HepG2 (cell line): ENCODE results near the gene EPS8. TPM values are rescaled to one million over a fixed set of nuclear protein-coding genes. Genes with fewer than 3 reads are reported as not detected.

Source experiments
- ATAC-seq: fragments of 200-7000 bp; cut with Tn5 transposase; 3 replicates; pipeline ENCODE4 v1.9.1; 2020; ENCODE audit warnings: mild to moderate bottlenecking, moderate library complexity
- BruUV-seq: library from RNA; stranded (reverse); fragments of 400-500 nt; replicated peaks from 2 replicates; lab custom pipeline; 2021; lab: Mats Ljungman, UMichigan
- CTCF ChIA-PET: fragments of 300-600 bp; formaldehyde crosslinking; extraction: SDS; loops from one replicate; lab custom pipeline; 2021; ENCODE audit warnings: low total read pairs, inconsistent platforms, low intra/inter-chr PET ratio; lab: Yijun Ruan, JAX
- POLR2A ChIA-PET: fragments of 350-600 bp; sonication (Branson Sonifier 250); formaldehyde crosslinking; loops from one replicate; lab custom pipeline; 2020; ENCODE audit warnings: antibody characterized with exemption, inconsistent platforms; lab: Yijun Ruan, JAX
- DNase-seq: peaks from one replicate; pipeline ENCODE4 v3.0.0-alpha.2; 2015; ENCODE audit warnings: low spot score
- FAIRE-seq: peaks from 3 replicates; lab custom pipeline; 2011; peaks lifted over from hg19 to GRCh38; lab: Jason Lieb, UNC
- H2AFZ ChIP-seq: one replicate; pipeline ENCODE4 v1.6.1; 2011; ENCODE audit warnings: low read length, inconsistent platforms
- H3K27ac ChIP-seq: fragments of 300-600 bp; 3 replicates; pipeline ENCODE4 v1.8.0; 2011; ENCODE audit warnings: mixed run types, mild to moderate bottlenecking, mixed read lengths, low read length, inconsistent platforms; ENCODE audit not compliant: insufficient read depth; ENCODE audit errors: extremely low read length
- H3K27me3 ChIP-seq, 2 experiments: fragments of 200-600 bp in 1 of 2; 2 replicates in 1 of 2; 3 replicates in 1 of 2; pipeline versions ENCODE4 v1.6.0 to v1.8.0; 2011; ENCODE audit warnings: low read length in 2 of 2, mild to moderate bottlenecking in 2 of 2, moderate library complexity in 2 of 2, inconsistent platforms in 1 of 2; ENCODE audit not compliant: insufficient read depth in 2 of 2, control insufficient read depth in 1 of 2
- H3K36me3 ChIP-seq, 2 experiments: fragments of 200-600 bp in 1 of 2; replicated peaks in 1 of 2; 2 replicates in 1 of 2; 3 replicates in 1 of 2; pipeline versions ENCODE4 v1.5.1 to v1.8.0; 2011; ENCODE audit warnings: low read length in 2 of 2, inconsistent platforms in 1 of 2; ENCODE audit not compliant: insufficient read depth in 2 of 2, control insufficient read depth in 1 of 2
- H3K4me1 ChIP-seq: 2 replicates; pipeline ENCODE4 v1.5.1; 2012; ENCODE audit warnings: low read length, inconsistent platforms; ENCODE audit not compliant: insufficient read depth
- H3K4me2 ChIP-seq: 2 replicates; pipeline ENCODE4 v1.6.0; 2011; ENCODE audit warnings: low read depth, low read length, inconsistent platforms
- H3K4me3 ChIP-seq, 3 experiments: fragments of 200-600 bp in 1 of 3; sonication (generic), shearing (Covaris generic) in 1 of 3; replicated peaks in 1 of 3; 2 replicates each; pipeline ENCODE4 v1.5.1; 2011 to 2016; ENCODE audit warnings: low read length in 3 of 3, inconsistent platforms in 2 of 3, low read depth in 2 of 3, mild to moderate bottlenecking in 2 of 3, control low read depth in 1 of 3, mixed read lengths in 1 of 3; ENCODE audit not compliant: insufficient read depth in 1 of 3
- H3K79me2 ChIP-seq: one replicate; pipeline ENCODE4 v1.6.1; 2011; ENCODE audit warnings: low read length, inconsistent platforms; ENCODE audit not compliant: insufficient read depth
- H3K9ac ChIP-seq: 2 replicates; pipeline ENCODE4 v1.6.0; 2011; ENCODE audit warnings: mild to moderate bottlenecking, low read depth, low read length, inconsistent platforms; ENCODE audit not compliant: insufficient read depth
- H3K9me3 ChIP-seq: 2 replicates; pipeline ENCODE4 v1.5.1; 2012; ENCODE audit warnings: mild to moderate bottlenecking, low read length
- H4K20me1 ChIP-seq: 2 replicates; pipeline ENCODE4 v1.6.0; 2011; ENCODE audit warnings: inconsistent platforms, mild to moderate bottlenecking, low read length, moderate library complexity; ENCODE audit not compliant: insufficient read depth
- BCL6 ChIP-seq: IDR thresholded peaks from 2 replicates; pipeline ENCODE4 v1.6.1; 2016; ENCODE audit warnings: missing genetic modification reagents, missing compliant biosample characterization
- MAZ ChIP-seq, 2 experiments: sonication (generic) in 1 of 2; formaldehyde crosslinking in 1 of 2; IDR thresholded peaks; 2 replicates each; pipeline versions ENCODE4 v1.5.0 to v1.6.1; 2012 to 2020; ENCODE audit warnings: low read depth in 2 of 2, mild to moderate bottlenecking in 2 of 2, borderline replicate concordance in 1 of 2, improper control_type of control experiment in 1 of 2, low read length in 1 of 2, missing genetic modification reagents in 1 of 2, moderate library complexity in 1 of 2
- PAWR ChIP-seq: sonication (generic); formaldehyde crosslinking; IDR thresholded peaks from 2 replicates; pipeline ENCODE4 v1.4.0; 2020; ENCODE audit warnings: missing genetic modification reagents, mild to moderate bottlenecking, borderline replicate concordance
- ZNF180 ChIP-seq: sonication (generic); formaldehyde crosslinking; IDR thresholded peaks from 2 replicates; pipeline ENCODE4 v1.4.0; 2020; ENCODE audit warnings: low read depth, missing genetic modification reagents, borderline replicate concordance
- ZNF552 ChIP-seq: sonication (generic); formaldehyde crosslinking; IDR thresholded peaks from 2 replicates; pipeline ENCODE4 v1.9.0; 2022; ENCODE audit warnings: missing genetic modification reagents, mild to moderate bottlenecking, borderline replicate concordance
- ZNF678 ChIP-seq: sonication (generic); formaldehyde crosslinking; IDR thresholded peaks from 2 replicates; pipeline ENCODE4 v1.4.0; 2020; ENCODE audit warnings: mild to moderate bottlenecking, missing genetic modification reagents
- WGBS: methylation state at CpG from one replicate; pipeline ENCODE4 v1.1.6; 2017; ENCODE audit warnings: low lambda C conversion rate; 5-methylcytosine and 5-hydroxymethylcytosine counted together
- in situ Hi-C: cut with HindIII; loops from 2 replicates; pipeline ENCODE4 v1.10.0; 2017; ENCODE audit warnings: low pct_unique_long_range_greater_than_20kb; ENCODE audit not compliant: extremely low pct_ligation_motif_present
- intact Hi-C: fragments of 100-400 bp; cut with micrococcal nuclease; formaldehyde crosslinking; loops from one replicate; pipeline ENCODE4 v1.10.0; 2022; ENCODE audit not compliant: unreplicated experiment
- polyA plus RNA-seq, 8 experiments: library from polyadenylated mRNA; depleted of rRNA in 3 of 8; stranded (reverse) in 7 of 8; unstranded in 1 of 8; fragments of >200 nt; fragmentation: Illumina TruSeq in 4 of 8; extraction: Trizol in 4 of 8; gene quantifications; 2 replicates each; pipeline versions ENCODE4 v1.2.1 to v1.2.3, GENCODE V29; 2011 to 2016; ENCODE audit warnings: low read depth in 4 of 8, missing spikeins in 1 of 8, mixed read lengths in 1 of 8; ENCODE audit not compliant: insufficient read depth in 1 of 8
- total RNA-seq, 5 experiments: library from RNA; depleted of rRNA; stranded (reverse); fragments of >200 nt; fragmentation: Illumina TruSeq; extraction: Trizol; gene quantifications; 2 replicates each; pipeline ENCODE4 v1.2.3, GENCODE V29; 2016; ENCODE audit warnings: low read depth in 1 of 5
- TF ChIP-seq, protein P1 (sequence below): sonication (generic); formaldehyde crosslinking; IDR thresholded peaks from 2 replicates; pipeline ENCODE4 v1.5.1; 2020; ENCODE audit warnings: mild to moderate bottlenecking, missing genetic modification reagents, borderline replicate concordance
- TF ChIP-seq, protein P2 (sequence below): sonication (generic); formaldehyde crosslinking; IDR thresholded peaks from 2 replicates; pipeline ENCODE4 v1.5.0; 2020; ENCODE audit warnings: missing genetic modification reagents, mild to moderate bottlenecking, borderline replicate concordance
- TF ChIP-seq, protein P3 (sequence below): IDR thresholded peaks from 2 replicates; pipeline ENCODE4 v1.6.1; 2016; ENCODE audit warnings: low read depth, control low read depth
- TF ChIP-seq, protein P4 (sequence below): sonication (generic); formaldehyde crosslinking; IDR thresholded peaks from 2 replicates; pipeline ENCODE4 v1.5.1; 2020; ENCODE audit warnings: missing genetic modification reagents, mild to moderate bottlenecking, borderline replicate concordance
- TF ChIP-seq, protein P5 (sequence below): sonication (generic); formaldehyde crosslinking; IDR thresholded peaks from 2 replicates; pipeline ENCODE4; 2020; ENCODE audit warnings: missing genetic modification reagents, mild to moderate bottlenecking, borderline replicate concordance

EPS8 gene
- total and polyA plus RNA-seq, 2 of the 13 experiments (the other 11 are each of a cell fraction or from before 2014, with no cell fraction given): 37.1 to 43.4 TPM

DNA sequence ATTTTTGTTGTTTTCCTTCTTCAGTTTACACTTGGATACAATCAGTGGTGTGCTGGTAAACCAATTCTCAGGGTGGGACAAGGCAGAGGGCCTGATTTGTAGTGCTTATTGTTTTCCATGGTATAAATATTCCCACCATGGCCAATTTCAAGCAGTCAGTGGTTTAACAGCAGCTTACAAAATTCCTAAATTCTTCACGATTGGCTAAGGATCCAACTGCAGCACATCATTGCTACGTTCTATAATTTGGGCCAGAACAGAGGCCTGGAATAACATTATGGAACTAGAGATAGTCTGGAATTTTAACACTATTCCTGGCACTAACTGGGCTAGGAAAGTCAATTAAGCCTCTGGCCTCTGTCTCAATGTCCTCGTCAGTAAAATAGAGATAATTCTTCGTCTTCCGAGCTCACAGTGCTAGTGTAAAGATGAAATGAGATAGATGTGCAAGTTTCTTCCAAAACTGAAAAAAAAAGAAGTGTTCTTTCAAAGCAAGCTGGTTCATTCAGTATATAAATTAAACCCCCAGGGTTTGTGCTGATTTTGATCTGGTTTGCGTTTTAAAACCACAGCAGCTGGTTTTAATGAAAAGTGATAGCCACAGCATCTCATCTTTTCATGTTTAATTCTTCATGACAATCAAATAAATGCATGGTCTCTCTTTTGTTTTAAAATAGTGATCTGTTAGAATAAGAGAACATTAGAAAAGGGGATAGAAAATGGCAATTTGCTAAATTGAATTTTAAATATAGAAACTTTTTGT is 104.1 kb downstream of the EPS8 start:
- H3K36me3 ChIP-seq: no peaks in the 10 kb centered on the region
- in situ Hi-C loops: no loop called here
- ChIA-PET POLR2A (no interaction called here), CTCF (no interaction called here)
- no peaks in the 10 kb centered on the region for H3K9me3 ChIP-seq
- H3K4me2 ChIP-seq: no peak overlapping the region
- H3K79me2 ChIP-seq: peaks cover 18% of the 10 kb centered on the region
- TF ChIP-seq, protein P1, sequence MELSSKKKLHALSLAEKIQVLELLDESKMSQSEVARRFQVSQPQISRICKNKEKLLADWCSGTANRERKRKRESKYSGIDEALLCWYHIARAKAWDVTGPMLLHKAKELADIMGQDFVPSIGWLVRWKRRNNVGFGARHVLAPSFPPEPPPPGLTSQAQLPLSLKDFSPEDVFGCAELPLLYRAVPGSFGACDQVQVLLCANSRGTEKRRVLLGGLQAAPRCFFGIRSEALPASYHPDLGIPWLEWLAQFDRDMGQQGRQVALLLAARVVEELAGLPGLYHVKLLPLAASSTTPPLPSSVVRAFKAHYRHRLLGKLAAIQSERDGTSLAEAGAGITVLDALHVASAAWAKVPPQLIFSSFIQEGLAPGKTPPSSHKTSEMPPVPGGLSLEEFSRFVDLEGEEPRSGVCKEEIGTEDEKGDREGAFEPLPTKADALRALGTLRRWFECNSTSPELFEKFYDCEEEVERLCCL: no peak
- TF ChIP-seq, protein P2, sequence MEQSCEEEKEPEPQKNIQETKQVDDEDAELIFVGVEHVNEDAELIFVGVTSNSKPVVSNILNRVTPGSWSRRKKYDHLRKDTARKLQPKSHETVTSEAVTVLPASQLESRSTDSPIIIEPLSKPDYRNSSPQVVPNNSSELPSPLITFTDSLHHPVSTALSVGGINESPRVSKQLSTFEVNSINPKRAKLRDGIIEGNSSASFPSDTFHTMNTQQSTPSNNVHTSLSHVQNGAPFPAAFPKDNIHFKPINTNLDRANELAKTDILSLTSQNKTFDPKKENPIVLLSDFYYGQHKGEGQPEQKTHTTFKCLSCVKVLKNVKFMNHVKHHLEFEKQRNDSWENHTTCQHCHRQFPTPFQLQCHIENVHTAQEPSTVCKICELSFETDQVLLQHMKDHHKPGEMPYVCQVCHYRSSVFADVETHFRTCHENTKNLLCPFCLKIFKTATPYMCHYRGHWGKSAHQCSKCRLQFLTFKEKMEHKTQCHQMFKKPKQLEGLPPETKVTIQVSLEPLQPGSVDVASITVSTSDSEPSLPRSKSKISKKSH (CRISPR knock-in tag): no peak
- TF ChIP-seq BCL6 (CRISPR knock-in tag) (no peak), ZNF180 (CRISPR knock-in tag) (no peak), ZNF552 (CRISPR knock-in tag) (no peak), PAWR (no peak), MAZ (IDR thresholded peaks at IDR 0.05; ENCODE audit: borderline replicate concordance, low read depth, low read length) (no peak), MAZ (CRISPR knock-in tag; IDR thresholded peaks at IDR 0.05; ENCODE audit: low read depth) (no peak), ZNF678 (CRISPR knock-in tag) (no peak)
- TF ChIP-seq, protein P3, sequence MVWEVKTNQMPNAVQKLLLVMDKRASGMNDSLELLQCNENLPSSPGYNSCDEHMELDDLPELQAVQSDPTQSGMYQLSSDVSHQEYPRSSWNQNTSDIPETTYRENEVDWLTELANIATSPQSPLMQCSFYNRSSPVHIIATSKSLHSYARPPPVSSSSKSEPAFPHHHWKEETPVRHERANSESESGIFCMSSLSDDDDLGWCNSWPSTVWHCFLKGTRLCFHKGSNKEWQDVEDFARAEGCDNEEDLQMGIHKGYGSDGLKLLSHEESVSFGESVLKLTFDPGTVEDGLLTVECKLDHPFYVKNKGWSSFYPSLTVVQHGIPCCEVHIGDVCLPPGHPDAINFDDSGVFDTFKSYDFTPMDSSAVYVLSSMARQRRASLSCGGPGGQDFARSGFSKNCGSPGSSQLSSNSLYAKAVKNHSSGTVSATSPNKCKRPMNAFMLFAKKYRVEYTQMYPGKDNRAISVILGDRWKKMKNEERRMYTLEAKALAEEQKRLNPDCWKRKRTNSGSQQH (CRISPR knock-in tag): no peak
- TF ChIP-seq, protein P4, sequence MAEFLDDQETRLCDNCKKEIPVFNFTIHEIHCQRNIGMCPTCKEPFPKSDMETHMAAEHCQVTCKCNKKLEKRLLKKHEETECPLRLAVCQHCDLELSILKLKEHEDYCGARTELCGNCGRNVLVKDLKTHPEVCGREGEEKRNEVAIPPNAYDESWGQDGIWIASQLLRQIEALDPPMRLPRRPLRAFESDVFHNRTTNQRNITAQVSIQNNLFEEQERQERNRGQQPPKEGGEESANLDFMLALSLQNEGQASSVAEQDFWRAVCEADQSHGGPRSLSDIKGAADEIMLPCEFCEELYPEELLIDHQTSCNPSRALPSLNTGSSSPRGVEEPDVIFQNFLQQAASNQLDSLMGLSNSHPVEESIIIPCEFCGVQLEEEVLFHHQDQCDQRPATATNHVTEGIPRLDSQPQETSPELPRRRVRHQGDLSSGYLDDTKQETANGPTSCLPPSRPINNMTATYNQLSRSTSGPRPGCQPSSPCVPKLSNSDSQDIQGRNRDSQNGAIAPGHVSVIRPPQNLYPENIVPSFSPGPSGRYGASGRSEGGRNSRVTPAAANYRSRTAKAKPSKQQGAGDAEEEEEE: no peak
- TF ChIP-seq, protein P5, sequence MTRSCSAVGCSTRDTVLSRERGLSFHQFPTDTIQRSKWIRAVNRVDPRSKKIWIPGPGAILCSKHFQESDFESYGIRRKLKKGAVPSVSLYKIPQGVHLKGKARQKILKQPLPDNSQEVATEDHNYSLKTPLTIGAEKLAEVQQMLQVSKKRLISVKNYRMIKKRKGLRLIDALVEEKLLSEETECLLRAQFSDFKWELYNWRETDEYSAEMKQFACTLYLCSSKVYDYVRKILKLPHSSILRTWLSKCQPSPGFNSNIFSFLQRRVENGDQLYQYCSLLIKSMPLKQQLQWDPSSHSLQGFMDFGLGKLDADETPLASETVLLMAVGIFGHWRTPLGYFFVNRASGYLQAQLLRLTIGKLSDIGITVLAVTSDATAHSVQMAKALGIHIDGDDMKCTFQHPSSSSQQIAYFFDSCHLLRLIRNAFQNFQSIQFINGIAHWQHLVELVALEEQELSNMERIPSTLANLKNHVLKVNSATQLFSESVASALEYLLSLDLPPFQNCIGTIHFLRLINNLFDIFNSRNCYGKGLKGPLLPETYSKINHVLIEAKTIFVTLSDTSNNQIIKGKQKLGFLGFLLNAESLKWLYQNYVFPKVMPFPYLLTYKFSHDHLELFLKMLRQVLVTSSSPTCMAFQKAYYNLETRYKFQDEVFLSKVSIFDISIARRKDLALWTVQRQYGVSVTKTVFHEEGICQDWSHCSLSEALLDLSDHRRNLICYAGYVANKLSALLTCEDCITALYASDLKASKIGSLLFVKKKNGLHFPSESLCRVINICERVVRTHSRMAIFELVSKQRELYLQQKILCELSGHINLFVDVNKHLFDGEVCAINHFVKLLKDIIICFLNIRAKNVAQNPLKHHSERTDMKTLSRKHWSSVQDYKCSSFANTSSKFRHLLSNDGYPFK (CRISPR knock-in tag): no peak
- H3K27ac ChIP-seq: no peak overlapping the region
- H3K4me1 ChIP-seq: peaks cover 34% of the 10 kb centered on the region
- no peaks in the 10 kb centered on the region; a peak in 1 of 5 replicates for H3K27me3 ChIP-seq
- WGBS: 97% methylated on average over 6 of the region's 6 CpGs
- ATAC-seq (no peak), DNase-seq (no peak), FAIRE-seq (no peak)
- peaks cover 3% of the 10 kb centered on the region; the same call in 1 of the 2 replicates for H4K20me1 ChIP-seq
- H3K4me3 ChIP-seq: no peak overlapping the region
- intact Hi-C loops: loop anchor here (5.0 to 10.0 kb wide), 2 partner anchors 38 to 170 kb away; no protein-coding TSS in a partner anchor
- no peak overlapping the region for H2AFZ ChIP-seq
- no peak overlapping the region for H3K9ac ChIP-seq
- no TSS peak for BruUV-seq
